CD8-positive, alpha-beta memory T cell (primary cell): ENCODE measurements around the gene TNFAIP1. TPM values are rescaled to one million over a fixed set of nuclear protein-coding genes. Genes with fewer than 3 reads are reported as not detected.

Source experiments
- polyA plus RNA-seq: library from polyadenylated mRNA; unstranded; fragments of 300-500 nt; fragmentation: Illumina TruSeq; gene quantifications from one replicate; pipeline ENCODE4 v1.2.3, GENCODE V29; 2021
- total RNA-seq, 2 experiments: library from RNA; stranded (reverse); gene quantifications; one replicate each; pipeline ENCODE4 v1.2.3, GENCODE V29; 2021

TNFAIP1 gene
- total and polyA plus RNA-seq, 3 experiments from 2014 or later, result 10.6 to 30.6 (median 29.0) TPM

Other genes with a start within 250 kb of the TNFAIP1 start
- gene TMEM97, start 16.6 kb upstream of the TNFAIP1 start, total RNA-seq, result 10 to 100 TPM; 64.9 to 67.1 TPM
- 10.4 TPM for gene TMEM97, start 16.6 kb upstream of the TNFAIP1 start, polyA plus RNA-seq
- 10 to 100 TPM; 26.0 to 29.4 TPM for gene IFT20, start 289 bp upstream of the TNFAIP1 start, total RNA-seq
- gene IFT20, start 289 bp upstream of the TNFAIP1 start, polyA plus RNA-seq, result 44.5 TPM
- gene POLDIP2, start 21.8 kb downstream of the TNFAIP1 start, total RNA-seq, result 100 to 1,000 TPM; 134 to 135 TPM
- 81.1 TPM for gene POLDIP2, start 21.8 kb downstream of the TNFAIP1 start, polyA plus RNA-seq
- not detected for gene SEBOX, start 29.4 kb downstream of the TNFAIP1 start, total RNA-seq
- gene SEBOX, start 29.4 kb downstream of the TNFAIP1 start, polyA plus RNA-seq, result not detected
- gene VTN, start 34.5 kb downstream of the TNFAIP1 start, total RNA-seq, result under 1 TPM; 0.18 to 0.57 TPM
- not detected for gene VTN, start 34.5 kb downstream of the TNFAIP1 start, polyA plus RNA-seq
- 10 to 100 TPM; 35.3 to 37.0 TPM for gene SARM1, start 35.9 kb downstream of the TNFAIP1 start, total RNA-seq
- 8.5 TPM for gene SARM1, start 35.9 kb downstream of the TNFAIP1 start, polyA plus RNA-seq
- 1 to 10 TPM; 5.6 to 6.0 TPM for gene SLC46A1, start 70.5 kb downstream of the TNFAIP1 start, total RNA-seq
- gene SLC46A1, start 70.5 kb downstream of the TNFAIP1 start, polyA plus RNA-seq, result 6.3 TPM
- gene SLC13A2, start 137.9 kb downstream of the TNFAIP1 start, total RNA-seq, result not detected
- not detected for gene SLC13A2, start 137.9 kb downstream of the TNFAIP1 start, polyA plus RNA-seq
- gene FOXN1, start 170.6 kb downstream of the TNFAIP1 start, total RNA-seq, result not detected
- gene FOXN1, start 170.6 kb downstream of the TNFAIP1 start, polyA plus RNA-seq, result not detected
- 10 to 100 TPM; 28.9 to 29.1 TPM for gene UNC119, start 216.9 kb downstream of the TNFAIP1 start, total RNA-seq
- 21.9 TPM for gene UNC119, start 216.9 kb downstream of the TNFAIP1 start, polyA plus RNA-seq
- gene PIGS, start 235.8 kb downstream of the TNFAIP1 start, total RNA-seq, result 10 to 100 TPM; 48.7 to 50.0 TPM
- gene PIGS, start 235.8 kb downstream of the TNFAIP1 start, polyA plus RNA-seq, result 61.0 TPM
- 10 to 100 TPM; 12.8 to 13.6 TPM for gene ALDOC, start 241.1 kb downstream of the TNFAIP1 start, total RNA-seq
- 58.2 TPM for gene ALDOC, start 241.1 kb downstream of the TNFAIP1 start, polyA plus RNA-seq